GM12864 (cell line): ENCODE results near the gene LOXL1.

ENCODE experiments used
- DNase-seq: peaks from one replicate; pipeline ENCODE4 v3.0.0-alpha.2; 2011; ENCODE audit warnings: low read depth
- H3K4me3 ChIP-seq: 2 replicates; pipeline ENCODE4 v1.5.1; 2011; ENCODE audit warnings: mild to moderate bottlenecking, low read depth, low read length, control low read depth
- CTCF ChIP-seq: IDR thresholded peaks from 2 replicates; pipeline ENCODE4 v1.5.1; 2011; ENCODE audit warnings: low read depth, mild to moderate bottlenecking, moderate library complexity, low read length, control low read depth, inconsistent platforms; ENCODE audit errors: missing control alignments

LOXL1 gene

DNA sequence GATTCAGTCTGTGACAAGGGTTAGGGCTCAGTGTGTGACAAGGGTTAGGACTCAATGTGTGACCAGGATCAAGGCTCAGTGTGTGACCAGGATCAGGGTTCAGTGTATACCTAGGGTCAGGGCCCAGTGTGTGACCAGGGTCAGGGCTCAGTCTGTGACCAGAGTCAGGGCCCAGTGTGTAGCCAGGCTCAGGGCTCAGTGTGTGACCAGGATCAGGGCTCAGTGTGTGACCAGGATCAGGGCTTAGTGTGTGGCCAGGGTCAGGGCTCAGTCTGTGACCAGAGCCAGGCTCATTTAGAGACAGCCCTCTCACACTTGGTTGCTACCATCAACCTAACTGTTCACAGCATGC is 24.2 kb downstream of the LOXL1 start:
- DNase-seq: no peak
- H3K4me3 ChIP-seq: no peak overlapping the region
- no peak for TF ChIP-seq CTCF

- DNase-seq: no peak
- no peak overlapping the region for H3K4me3 ChIP-seq
- TF ChIP-seq CTCF: peak; percentile 74
Observed at GRCh38 chr15:73950831-73951561, 24.7 kb downstream of the LOXL1 start.

GRCh38 chr15:73951601-73952000 is 25.3 kb downstream of the LOXL1 start:
- no peak overlapping the region for H3K4me3 ChIP-seq
- DNase-seq: no peak
- no peak for TF ChIP-seq CTCF

GRCh38 chr15:73952171-73952912 is 26.1 kb downstream of the LOXL1 start:
- H3K4me3 ChIP-seq: no peak overlapping the region
- no peak for DNase-seq
- TF ChIP-seq CTCF: no peak

- no peak for DNase-seq
- H3K4me3 ChIP-seq: no peak overlapping the region
- no peak for TF ChIP-seq CTCF
Observed at GRCh38 chr15:73952913-73953750, 26.9 kb downstream of the LOXL1 start.

- no peak for DNase-seq
- TF ChIP-seq CTCF: no peak
- no peak overlapping the region for H3K4me3 ChIP-seq
Observed at GRCh38 chr15:73954188-73955145, 28.2 kb downstream of the LOXL1 start.
